GM18498 (cell line): Measurements from ENCODE around the gene IRX1.

Source experiments
- ATAC-seq: cut with Tn5 transposase; IDR thresholded peaks from one replicate; pipeline ENCODE4 v1.9.1; 2021; ENCODE audit warnings: mild to moderate bottlenecking, moderate library complexity; ENCODE audit not compliant: unreplicated experiment

IRX1 gene

DNA sequence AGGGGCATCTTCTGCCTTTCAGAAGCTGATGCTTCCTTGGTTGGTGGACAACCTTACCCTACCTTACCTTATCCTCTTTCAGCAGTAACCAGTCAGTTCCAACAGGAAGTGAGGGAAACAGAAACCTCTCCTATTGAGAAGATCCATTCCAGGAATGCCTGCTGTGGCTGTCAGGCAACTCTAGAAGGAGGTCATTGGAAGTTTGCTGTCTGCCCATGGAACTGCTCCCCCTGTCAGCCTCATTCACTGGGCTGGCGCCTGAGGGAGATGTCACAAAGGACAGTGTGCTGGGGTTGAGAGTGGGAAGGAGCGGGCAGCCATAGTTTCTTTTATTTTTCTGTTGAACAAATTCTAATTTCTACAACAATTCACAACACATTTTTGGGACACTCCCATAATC, 54.7 kb downstream of the IRX1 start:
- ATAC-seq: no peak

DNA sequence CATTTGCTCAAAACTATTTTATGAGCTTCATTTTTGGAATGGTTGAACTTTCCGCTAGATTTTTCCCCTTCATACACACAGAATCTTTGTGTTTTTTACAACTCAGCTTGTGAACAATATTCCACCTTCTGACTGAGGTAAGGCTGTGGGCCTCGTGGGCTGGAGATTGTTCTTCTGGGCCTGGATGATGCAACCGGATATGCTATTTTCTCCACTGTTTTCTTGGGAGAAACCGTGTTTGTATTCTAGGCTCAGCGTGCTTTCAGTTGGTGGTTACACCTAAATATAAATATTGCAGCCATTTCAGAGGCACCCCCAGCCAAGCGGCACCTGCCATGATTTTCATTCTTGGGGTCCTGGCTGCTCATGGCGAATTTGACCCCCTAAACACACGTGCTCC, 55.2 kb downstream of the IRX1 start:
- no peak for ATAC-seq
